ENCODE measurements around the gene IL27RA. TPM values are rescaled to one million over a fixed set of nuclear protein-coding genes. Genes with fewer than 3 reads are reported as not detected.

The IL27RA gene
- total and polyA plus RNA-seq, 2 of the 4 experiments (the other 2 are of a cell fraction) = 2.9 to 5.1 TPM

DNA sequence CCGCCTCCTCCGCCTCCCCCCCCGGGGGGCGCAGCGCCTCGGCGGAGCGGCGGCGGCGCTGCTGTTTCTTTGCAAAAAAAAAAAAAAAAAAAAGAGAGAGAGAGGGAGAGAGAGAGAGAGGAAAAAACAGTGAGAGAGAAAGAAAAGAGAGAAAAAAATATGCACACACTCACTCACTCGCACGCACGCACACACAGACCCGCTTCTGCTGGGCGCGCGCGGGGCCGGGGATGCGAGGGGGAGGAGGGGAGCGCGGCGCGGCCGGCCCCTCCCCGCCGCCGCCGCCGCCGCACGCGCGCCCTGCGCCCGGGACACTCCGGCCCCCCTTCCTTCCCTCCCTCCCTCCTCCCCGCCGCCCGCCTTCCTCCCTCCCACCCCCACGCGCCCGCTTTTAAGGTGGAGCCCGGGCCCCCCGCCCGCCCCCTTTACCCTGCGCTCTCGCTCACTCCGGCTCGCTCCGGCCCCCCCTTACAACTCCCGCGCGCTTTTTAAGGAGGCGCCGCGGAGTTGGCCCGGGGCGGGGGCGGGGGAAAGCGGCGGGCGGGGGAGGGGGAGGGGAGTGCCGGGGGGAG, 59.0 kb downstream of the IL27RA start, which contains the start of gene SAMD1:
Gene SAMD1, minus strand, starts transcription at position 243 of the 572 bp plus-strand sequence.
- H4K20me1 ChIP-seq (ENCODE audit: insufficient read depth, low read length) = peaks cover 7% of the 10 kb centered on the region
- no peaks in the 10 kb centered on the region for H3K4me1 ChIP-seq (ENCODE audit: control insufficient read depth, insufficient read depth, low read length)
- H3K9me3 ChIP-seq (ENCODE audit: control insufficient read depth, insufficient read depth, low read length) = peaks cover 8% of the 10 kb centered on the region
- H3K4me3 ChIP-seq (ENCODE audit: insufficient read depth, low read depth, low read length) = peak within 1 kb of the TSS; percentile 80
- H2AK9ac ChIP-seq (replicated peaks; ENCODE audit: low read depth, low read length, poor library complexity) = peak within 1 kb of the TSS; percentile 87
- H3K27ac ChIP-seq (ENCODE audit: insufficient read depth, low read length) = peak within 1 kb of the TSS; percentile 61
- peak within 1 kb of the TSS; percentile 56; the same call in 1 of the 2 replicates for H3K18ac ChIP-seq (ENCODE audit: low read depth, low read length)
- H2BK5ac ChIP-seq (ENCODE audit: low read depth, low read length, poor library complexity, severe bottlenecking) = peak within 1 kb of the TSS; percentile 65
- H3K4ac ChIP-seq (ENCODE audit: low read depth, low read length) = peak within 1 kb of the TSS; percentile 53
- no TSS peak for BruUV-seq (replicated peaks)
- no peak within 1 kb of the TSS for H2BK120ac ChIP-seq (ENCODE audit: low read depth, low read length)
- peak within 1 kb of the TSS; percentile 55 for H3K23ac ChIP-seq (ENCODE audit: low read depth, low read length)
- H3K9me1 ChIP-seq (ENCODE audit: insufficient read depth, low read length) = no peaks in the 10 kb centered on the region
- no CpG with 5 or more reads among the region's 65 CpGs for WGBS, 2 experiments (ENCODE audit: extremely low coverage in 2 of 2, insufficient read length in 1 of 2)
- ChIA-PET CTCF (no interaction called here), POLR2A (ENCODE audit: unreplicated experiment) (no interaction called here)
- peak within 1 kb of the TSS in 1 of 2 experiments; percentile 62; a peak in 3 of 4 replicates for H4K8ac ChIP-seq (ENCODE audit: low read depth in 2 of 2, low read length in 2 of 2)
- H3K79me1 ChIP-seq (ENCODE audit: low read depth in 1 of 2, low read length in 2 of 2) = peaks cover 0 to 6% of the 10 kb centered on the region in 2 experiments; a peak in 2 of 4 replicates
- peak within 1 kb of the TSS; percentile 93 for H2AFZ ChIP-seq (replicated peaks; ENCODE audit: low read length, poor library complexity)
- peak within 1 kb of the TSS; percentile 46; the same call in 1 of the 2 replicates for H4K5ac ChIP-seq (ENCODE audit: low read depth, low read length)
- H2BK15ac ChIP-seq (ENCODE audit: low read depth, low read length) = no peak within 1 kb of the TSS
- peak; percentile 83 for DNase-seq
- no peak within 1 kb of the TSS for H3K14ac ChIP-seq (replicated peaks; ENCODE audit: low read depth, low read length)
- peak within 1 kb of the TSS; percentile 20; the same call in 1 of the 2 replicates for H4K91ac ChIP-seq (ENCODE audit: insufficient read depth, low read depth, low read length)
- TF ChIP-seq, protein P1, sequence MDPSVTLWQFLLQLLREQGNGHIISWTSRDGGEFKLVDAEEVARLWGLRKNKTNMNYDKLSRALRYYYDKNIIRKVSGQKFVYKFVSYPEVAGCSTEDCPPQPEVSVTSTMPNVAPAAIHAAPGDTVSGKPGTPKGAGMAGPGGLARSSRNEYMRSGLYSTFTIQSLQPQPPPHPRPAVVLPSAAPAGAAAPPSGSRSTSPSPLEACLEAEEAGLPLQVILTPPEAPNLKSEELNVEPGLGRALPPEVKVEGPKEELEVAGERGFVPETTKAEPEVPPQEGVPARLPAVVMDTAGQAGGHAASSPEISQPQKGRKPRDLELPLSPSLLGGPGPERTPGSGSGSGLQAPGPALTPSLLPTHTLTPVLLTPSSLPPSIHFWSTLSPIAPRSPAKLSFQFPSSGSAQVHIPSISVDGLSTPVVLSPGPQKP (IDR thresholded peaks at IDR 0.05; ENCODE audit: borderline replicate concordance, low read depth, low read length) = no peak
- TF ChIP-seq CEBPB (IDR thresholded peaks at IDR 0.05; ENCODE audit: low read depth, low read length) (no peak), POLR2A (IDR thresholded peaks at IDR 0.05; ENCODE audit: low read depth, low read length) (no peak), MAZ (IDR thresholded peaks at IDR 0.05; ENCODE audit: borderline replicate concordance, low read depth, low read length) (peak; percentile 56; the same call in 1 of the 2 replicates), RAD21 (IDR thresholded peaks at IDR 0.05; ENCODE audit: low read length) (no peak)
- peak within 1 kb of the TSS; percentile 40; the same call in 1 of the 2 replicates for H3K56ac ChIP-seq (ENCODE audit: extremely low read depth, insufficient read depth, low read length)
- no peak within 1 kb of the TSS for H2BK20ac ChIP-seq (ENCODE audit: low read depth, low read length)
- H2AK5ac ChIP-seq (ENCODE audit: low read depth, low read length) = no peak within 1 kb of the TSS; the same call in 1 of the 2 replicates
- H3K36me3 ChIP-seq (ENCODE audit: control insufficient read depth, insufficient read depth, low read length) = peaks cover 12% of the 10 kb centered on the region
- H3K4me2 ChIP-seq (ENCODE audit: low read depth, low read length) = peak within 1 kb of the TSS; percentile 97
- dilution Hi-C loops (cut with HindIII; ENCODE audit: low sequenced_read_pairs, unreplicated experiment) (no loop called here), intact Hi-C loops (cut with micrococcal nuclease) (loop anchor here (2.0 kb wide), 1 partner anchor 46 kb away; the partner anchor contains the start of gene ASF1B), in situ Hi-C loops (cut with MboI; ENCODE audit: low sequenced_read_pairs) (loop anchor here (25.0 kb wide), 1 partner anchor 328 kb away; the partner anchor contains the start of genes C19orf53 and MRI1)
- peak within 1 kb of the TSS; percentile 78 for H3K9ac ChIP-seq (ENCODE audit: low read depth, low read length)
- peak; percentile 70 for ATAC-seq (ENCODE audit: low read depth)
- no peaks in the 10 kb centered on the region for H3K27me3 ChIP-seq (ENCODE audit: control insufficient read depth, insufficient read depth, low read length)

All from IMR-90 (cell line).